Suprapubic skin (tissue), 4 donors: Measurements from ENCODE around the gene CCDC38.

Source experiments
- CTCF ChIP-seq, 2 donors: fragments of 200-600 bp in 1 of 2; fragments of 450-650 bp in 1 of 2; sonication (generic) in 1 of 2; IDR thresholded peaks; one replicate each; pipeline ENCODE4 v1.5.1; 2016 to 2019; ENCODE audit warnings: antibody characterized with exemption in 2 of 2, mild to moderate bottlenecking in 1 of 2, moderate library complexity in 1 of 2
- EP300 ChIP-seq: sonication (generic); formaldehyde crosslinking; IDR thresholded peaks from one replicate; pipeline ENCODE4 v1.6.1; 2017; ENCODE audit warnings: antibody characterized with exemption
- POLR2A ChIP-seq, 2 donors: fragments of 450-650 bp; IDR thresholded peaks; one replicate each; pipeline ENCODE4 v1.6.1; 2017; ENCODE audit warnings: antibody characterized with exemption in 2 of 2, mild to moderate bottlenecking in 2 of 2, moderate library complexity in 2 of 2
- POLR2AphosphoS5 ChIP-seq, 3 donors: sonication (generic); formaldehyde crosslinking; IDR thresholded peaks; one replicate each; pipeline ENCODE4 v1.6.1; 2017; ENCODE audit warnings: antibody characterized with exemption in 3 of 3

GRCh38 chr12:95963096-95963495 is 20.7 kb upstream of the CCDC38 start:
- TF ChIP-seq CTCF (IDR thresholded peaks at IDR 0.05) (no peak), POLR2A (IDR thresholded peaks at IDR 0.05) (no peak), POLR2AphosphoS5 (IDR thresholded peaks at IDR 0.05) (no peak), EP300 (no peak)
